Stomach (tissue), 9 donors: ENCODE data around the gene HSD11B1. TPM values are rescaled to one million over a fixed set of nuclear protein-coding genes. Genes with fewer than 3 reads are reported as not detected.
A peak's percentile ranks its signal among the peaks of the same experiment; 100 is the strongest.

Experiments
- DNase-seq, 2 donors: peaks; one replicate each; pipeline versions ENCODE4 v3.0.0 to v3.0.0-alpha.2; 2013 to 2019
- H3K27ac ChIP-seq, 5 donors: fragments of 200-600 bp in 4 of 5; sonication (generic) in 4 of 5; one replicate each; pipeline ENCODE4 v1.5.1; 2013 to 2019; ENCODE audit warnings: mild to moderate bottlenecking in 1 of 5, moderate library complexity in 1 of 5
- H3K27me3 ChIP-seq, 3 donors: fragments of 200-600 bp; sonication (generic); one replicate each; pipeline ENCODE4 v1.5.1; 2017 to 2019; ENCODE audit warnings: mixed run types in 1 of 3
- H3K36me3 ChIP-seq, 4 donors: fragments of 200-600 bp; sonication (generic); 1 replicate in 3 of 4; 2 replicates in 1 of 4; pipeline ENCODE4 v1.5.1; 2016 to 2019
- H3K4me1 ChIP-seq, 4 donors: fragments of 200-600 bp; sonication (generic); one replicate each; pipeline ENCODE4 v1.5.1; 2016 to 2019
- H3K4me3 ChIP-seq, 4 donors: fragments of 200-600 bp; sonication (generic) in 3 of 4; one replicate each; pipeline ENCODE4 v1.5.1; 2016 to 2019; ENCODE audit warnings: mild to moderate bottlenecking in 1 of 4
- H3K9me3 ChIP-seq, 4 donors: fragments of 200-600 bp; sonication (generic); one replicate each; pipeline ENCODE4 v1.5.1; 2016 to 2019
- EP300 ChIP-seq: sonication (generic); formaldehyde crosslinking; IDR thresholded peaks from one replicate; pipeline ENCODE4 v1.6.1; 2017; ENCODE audit warnings: antibody characterized with exemption
- POLR2A ChIP-seq, 4 donors: fragments of 450-650 bp; IDR thresholded peaks; one replicate each; pipeline ENCODE4 v1.6.1; 2016; ENCODE audit warnings: antibody characterized with exemption in 4 of 4, control low read depth in 2 of 4, mild to moderate bottlenecking in 1 of 4, moderate library complexity in 1 of 4
- POLR2AphosphoS5 ChIP-seq, 3 donors: sonication (generic); formaldehyde crosslinking; IDR thresholded peaks; one replicate each; pipeline ENCODE4 v1.6.1; 2016; ENCODE audit warnings: antibody characterized with exemption in 3 of 3
- WGBS, 5 donors: extraction: QIAGEN DNeasy Blood & Tissue Kit in 3 of 5; methylation state at CpG; one replicate each; pipeline versions ENCODE4 v1.1.5 to v1.1.7; 2013 to 2018; 5-methylcytosine and 5-hydroxymethylcytosine counted together
- intact Hi-C: fragments of 100-400 bp; cut with DNase I; formaldehyde crosslinking; loops from one replicate; pipeline ENCODE4 v1.15.1; 2023; ENCODE audit warnings: low total_unique reads
- polyA plus RNA-seq, 3 donors: library from polyadenylated mRNA; stranded (reverse); fragments of 200-250 nt; gene quantifications; one replicate each; pipeline ENCODE4 v1.2.3, GENCODE V29; 2013
- total RNA-seq, 5 donors: library from RNA; depleted of rRNA; stranded (reverse); fragments of >200 nt; gene quantifications; one replicate each; pipeline versions ENCODE4 v1.1.0 to v1.2.3, GENCODE V29; 2014 to 2016
- TF ChIP-seq, protein P1 (sequence below), 7 experiments: fragments of 450-650 bp in 4 of 7; fragments of 200-600 bp in 3 of 7; sonication (generic) in 3 of 7; IDR thresholded peaks; one replicate each; pipeline ENCODE4 v1.5.1; 2016 to 2019; ENCODE audit warnings: antibody characterized with exemption in 7 of 7, control low read depth in 2 of 7, mild to moderate bottlenecking in 1 of 7
- donor health status: healthy with polysubstance abuse.
- donor health status: Bipolar disorder and iron deficiency.
- donor health status: healthy.

The HSD11B1 gene
- total and polyA plus RNA-seq, 8 donors = 1.5 to 14.0 (median 2.6) TPM; not detected in 2

DNA sequence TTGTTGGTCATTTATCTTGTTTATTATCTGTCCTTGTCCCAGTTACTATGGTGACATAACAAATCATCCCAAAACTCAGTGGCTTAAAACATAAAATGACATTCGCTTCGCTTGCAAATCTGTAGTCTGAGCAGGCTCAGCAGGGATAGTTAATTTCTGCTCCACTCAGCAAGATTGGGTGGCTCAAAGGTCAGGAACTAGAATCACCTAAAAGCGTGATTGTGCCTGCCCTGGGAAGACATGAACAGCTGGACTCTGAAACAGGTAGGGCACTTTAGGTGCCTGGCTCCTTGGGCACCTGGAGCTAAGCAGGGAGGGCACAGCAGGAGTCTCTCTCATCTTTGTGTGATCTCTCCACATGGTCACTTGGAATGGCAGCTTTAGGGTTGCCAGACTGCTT is 36.5 kb downstream of the HSD11B1 start:
- H3K4me1 ChIP-seq = peaks cover 0 to 19% (median 8%) of the 10 kb centered on the region in 4 donors
- no peaks in the 10 kb centered on the region for H3K36me3 ChIP-seq
- H3K27ac ChIP-seq = no peak overlapping the region
- intact Hi-C loops = loop anchor here (5.0 kb wide), 1 partner anchor 164 kb away; no protein-coding TSS in a partner anchor
- H3K4me3 ChIP-seq = no peak overlapping the region
- DNase-seq = no peak
- no peaks in the 10 kb centered on the region for H3K9me3 ChIP-seq
- no peak for TF ChIP-seq POLR2A (IDR thresholded peaks at IDR 0.05)
- TF ChIP-seq, protein P1, sequence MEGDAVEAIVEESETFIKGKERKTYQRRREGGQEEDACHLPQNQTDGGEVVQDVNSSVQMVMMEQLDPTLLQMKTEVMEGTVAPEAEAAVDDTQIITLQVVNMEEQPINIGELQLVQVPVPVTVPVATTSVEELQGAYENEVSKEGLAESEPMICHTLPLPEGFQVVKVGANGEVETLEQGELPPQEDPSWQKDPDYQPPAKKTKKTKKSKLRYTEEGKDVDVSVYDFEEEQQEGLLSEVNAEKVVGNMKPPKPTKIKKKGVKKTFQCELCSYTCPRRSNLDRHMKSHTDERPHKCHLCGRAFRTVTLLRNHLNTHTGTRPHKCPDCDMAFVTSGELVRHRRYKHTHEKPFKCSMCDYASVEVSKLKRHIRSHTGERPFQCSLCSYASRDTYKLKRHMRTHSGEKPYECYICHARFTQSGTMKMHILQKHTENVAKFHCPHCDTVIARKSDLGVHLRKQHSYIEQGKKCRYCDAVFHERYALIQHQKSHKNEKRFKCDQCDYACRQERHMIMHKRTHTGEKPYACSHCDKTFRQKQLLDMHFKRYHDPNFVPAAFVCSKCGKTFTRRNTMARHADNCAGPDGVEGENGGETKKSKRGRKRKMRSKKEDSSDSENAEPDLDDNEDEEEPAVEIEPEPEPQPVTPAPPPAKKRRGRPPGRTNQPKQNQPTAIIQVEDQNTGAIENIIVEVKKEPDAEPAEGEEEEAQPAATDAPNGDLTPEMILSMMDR (IDR thresholded peaks at IDR 0.05) = no peak
- TF ChIP-seq POLR2AphosphoS5 (IDR thresholded peaks at IDR 0.05) = no peak
- TF ChIP-seq EP300 = no peak
- no peaks in the 10 kb centered on the region for H3K27me3 ChIP-seq
- WGBS, 5 donors = 81 to 94% (median 85%) methylated on average over 3 of the region's 3 CpGs

DNA sequence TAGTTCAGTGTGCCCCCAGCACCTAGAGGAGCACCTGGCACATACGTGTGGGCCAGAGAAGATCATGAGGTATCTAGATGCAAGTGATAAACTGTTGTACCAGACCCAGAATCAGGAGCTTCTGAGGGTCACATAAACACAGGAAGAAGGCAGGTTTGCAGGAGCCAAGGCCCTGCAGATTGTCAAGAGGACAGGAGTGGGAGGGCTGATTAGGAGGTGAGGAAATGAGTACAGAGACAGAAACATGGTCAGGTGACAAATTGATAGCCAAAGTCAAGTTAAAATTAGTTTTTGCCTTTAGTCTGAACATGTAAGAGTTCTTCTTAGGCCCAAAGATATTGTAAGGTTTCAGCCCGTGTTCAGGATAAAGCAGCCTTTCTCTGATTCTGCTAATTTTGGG is 37.2 kb downstream of the HSD11B1 start:
- H3K4me3 ChIP-seq = no peak overlapping the region
- intact Hi-C loops = loop anchor here (5.0 kb wide), 1 partner anchor 165 kb away; no protein-coding TSS in a partner anchor
- WGBS, 5 donors = 40 to 76% (median 61%) methylated on average over 2 of the region's 2 CpGs
- no peaks in the 10 kb centered on the region for H3K36me3 ChIP-seq
- TF ChIP-seq POLR2AphosphoS5 (IDR thresholded peaks at IDR 0.05) (no peak), EP300 (no peak), POLR2A (IDR thresholded peaks at IDR 0.05) (no peak)
- TF ChIP-seq, protein P1 (IDR thresholded peaks at IDR 0.05) = no peak
- no peak for DNase-seq
- peak overlapping the region in 2 of 5 donors; percentile 8 to 19 for H3K27ac ChIP-seq
- no peaks in the 10 kb centered on the region for H3K9me3 ChIP-seq
- H3K27me3 ChIP-seq = no peaks in the 10 kb centered on the region
- H3K4me1 ChIP-seq = peaks cover 0 to 19% (median 8%) of the 10 kb centered on the region in 4 donors

DNA sequence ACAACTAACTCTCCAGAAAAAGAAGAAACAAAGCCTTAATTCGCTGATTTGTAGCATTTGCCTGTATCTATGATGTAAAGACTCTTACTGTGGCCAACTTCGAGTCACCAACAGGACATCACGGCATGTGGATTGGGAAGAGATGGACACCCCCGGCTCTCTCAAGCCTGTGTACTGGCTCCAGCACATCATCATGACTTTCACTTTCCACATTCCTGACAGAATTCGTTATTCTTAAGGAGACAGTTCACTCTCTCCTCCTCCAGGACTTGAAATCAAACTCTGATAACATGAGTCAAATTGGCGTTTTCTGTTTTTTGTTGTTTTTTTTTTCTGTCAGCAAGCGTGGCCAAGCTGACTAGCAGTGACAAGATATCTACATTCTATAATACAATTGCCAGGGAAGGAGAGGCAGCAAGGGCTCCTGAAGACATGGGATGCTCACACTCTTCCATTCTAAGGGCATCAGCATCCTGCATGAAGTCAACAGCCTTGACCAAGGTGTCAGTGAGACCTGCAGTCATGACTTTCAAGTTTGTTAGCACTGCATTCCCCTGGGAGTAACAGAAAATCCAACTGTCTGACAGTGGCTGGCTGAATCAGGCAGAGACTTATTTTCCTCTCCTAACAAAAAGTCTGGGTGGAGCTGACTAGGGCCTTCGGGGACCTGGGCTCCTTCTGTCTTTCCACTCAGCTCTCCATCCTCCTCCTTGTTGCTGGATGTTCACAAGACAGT is 37.9 kb downstream of the HSD11B1 start:
- Histone ChIP-seq H3K27ac (peak overlapping the region in 3 of 5 donors; percentile 19 to 40 (median 20)), H3K9me3 (no peaks in the 10 kb centered on the region), H3K27me3 (no peaks in the 10 kb centered on the region), H3K4me1 (peaks cover 0 to 22% (median 10%) of the 10 kb centered on the region in 4 donors), H3K4me3 (no peak overlapping the region), H3K36me3 (no peaks in the 10 kb centered on the region)
- TF ChIP-seq EP300 = no peak
- TF ChIP-seq POLR2A (IDR thresholded peaks at IDR 0.05) = no peak
- TF ChIP-seq, protein P1 (IDR thresholded peaks at IDR 0.05) = no peak
- TF ChIP-seq POLR2AphosphoS5 (IDR thresholded peaks at IDR 0.05) = no peak
- DNase-seq = peak in 1 of 2 donors; percentile 62
- intact Hi-C loops = loop anchor here (5.0 kb wide), 1 partner anchor 165 kb away; no protein-coding TSS in a partner anchor
- 37 to 48% (median 43%) methylated on average over 8 of the region's 8 CpGs for WGBS, 5 donors

DNA sequence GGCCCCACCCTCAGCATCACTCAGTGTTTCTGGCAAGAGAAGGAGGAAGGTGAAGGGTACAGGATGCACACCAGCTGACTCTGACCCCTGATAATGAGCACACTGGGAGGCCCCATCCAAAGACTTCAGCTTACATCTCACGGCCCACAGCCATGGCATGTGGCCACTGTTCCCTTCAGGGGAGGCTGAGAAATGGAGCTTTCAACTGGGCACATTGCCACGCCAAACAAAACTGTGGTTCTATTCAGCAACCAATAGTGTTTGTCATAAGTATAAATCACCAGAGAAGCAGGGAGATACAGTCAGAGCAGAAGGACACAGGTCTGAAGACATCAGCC is 38.5 kb downstream of the HSD11B1 start:
- 20 to 46% (median 26%) methylated on average over 2 of the region's 2 CpGs for WGBS, 5 donors
- peak; percentile 35 to 49 for DNase-seq
- no peak overlapping the region for H3K4me3 ChIP-seq
- peak overlapping the region in 3 of 5 donors; percentile 19 to 40 (median 20) for H3K27ac ChIP-seq
- intact Hi-C loops = loop anchor here (5.0 kb wide), 1 partner anchor 166 kb away; no protein-coding TSS in a partner anchor
- H3K27me3 ChIP-seq = no peaks in the 10 kb centered on the region
- H3K4me1 ChIP-seq = peaks cover 0 to 27% (median 13%) of the 10 kb centered on the region in 4 donors
- TF ChIP-seq POLR2AphosphoS5 (IDR thresholded peaks at IDR 0.05) = no peak
- TF ChIP-seq EP300 = no peak
- TF ChIP-seq, protein P1 (IDR thresholded peaks at IDR 0.05) = no peak
- TF ChIP-seq POLR2A (IDR thresholded peaks at IDR 0.05) = no peak
- no peaks in the 10 kb centered on the region for H3K9me3 ChIP-seq
- H3K36me3 ChIP-seq = no peaks in the 10 kb centered on the region
